ENCODE results near the gene SCGB3A2.
"Not testable (repeated sequence)": the region's sequence is repeated elsewhere in the genome, so short reads cannot be mapped to it uniquely, and the experiment has no call there.

SCGB3A2 gene

DNA sequence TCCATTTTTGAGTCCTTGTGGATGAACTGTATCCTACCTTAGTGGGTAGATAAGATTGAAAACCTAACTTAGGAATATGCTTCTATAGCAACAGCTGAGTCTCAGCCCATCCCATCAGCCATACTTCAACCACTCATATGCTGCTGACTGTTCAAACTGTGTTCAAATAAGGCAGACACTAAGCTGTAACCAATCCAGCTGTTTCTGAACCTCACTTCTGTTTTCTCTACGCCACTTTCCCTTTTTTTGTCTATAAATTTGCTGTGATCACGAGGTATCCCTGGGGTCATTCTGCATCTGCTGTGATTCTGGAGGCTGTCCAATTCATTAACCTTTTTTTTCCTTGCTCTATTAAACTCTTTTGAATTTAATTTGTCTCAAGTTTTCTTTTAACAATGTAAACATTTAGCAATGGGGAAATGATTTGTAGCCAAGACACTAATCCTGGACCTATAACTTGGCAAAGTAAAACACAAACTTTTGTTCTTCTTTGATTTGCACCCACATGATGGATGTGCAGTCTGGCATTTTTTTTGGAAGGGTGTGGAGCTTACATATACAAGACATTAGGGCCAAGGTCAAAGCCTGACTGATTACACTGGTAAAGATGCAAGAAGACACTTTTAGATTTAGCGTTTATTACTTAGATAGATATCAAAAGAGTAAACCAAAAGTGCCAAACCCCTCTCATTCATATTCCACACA lies 14.9 kb upstream of the SCGB3A2 start:
- no peak for DNase-seq (ENCODE audit: low read depth)

DNA sequence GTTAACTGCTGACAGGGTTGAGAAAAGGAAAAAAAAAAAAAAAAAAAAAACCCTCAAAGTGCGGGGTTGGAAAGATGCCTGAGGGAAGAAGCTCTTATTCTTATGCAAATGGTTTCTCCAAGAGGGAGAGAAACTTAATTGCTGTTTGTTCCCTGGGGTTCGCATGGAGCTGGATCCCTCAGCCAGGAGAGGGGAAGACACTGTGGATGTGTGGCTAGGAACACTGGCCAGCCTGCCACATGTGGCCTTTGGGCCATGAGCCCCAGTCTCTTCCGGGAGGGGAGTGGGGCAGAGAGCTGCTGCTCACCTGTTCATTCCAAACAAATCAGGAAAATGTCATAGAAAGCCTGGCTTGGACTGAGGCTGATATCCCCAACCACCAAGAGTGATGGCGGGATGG lies 9.4 kb upstream of the SCGB3A2 start:
- DNase-seq (ENCODE audit: low read depth), result no peak

DNA sequence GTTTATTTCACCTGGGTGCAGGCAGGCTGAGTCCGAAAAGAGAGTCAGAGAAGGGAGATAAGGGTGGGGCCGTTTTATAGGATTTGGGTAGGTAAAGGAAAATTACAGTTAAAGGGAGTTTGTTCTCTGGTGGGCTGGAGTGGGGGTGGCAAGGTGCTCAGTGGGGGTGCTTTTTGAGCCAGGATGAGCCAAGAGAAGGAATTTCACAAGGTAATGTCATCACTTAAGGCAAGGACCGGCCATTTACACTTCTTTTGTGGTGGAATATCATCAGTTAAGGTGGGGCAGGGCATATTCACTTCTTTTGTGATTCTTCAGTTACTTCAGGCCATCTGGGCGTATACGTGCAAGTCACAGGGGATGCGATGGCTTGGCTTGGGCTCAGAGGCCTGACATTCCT lies 8.6 kb upstream of the SCGB3A2 start:
- not testable (repeated sequence) for DNase-seq (ENCODE audit: low read depth)

DNA sequence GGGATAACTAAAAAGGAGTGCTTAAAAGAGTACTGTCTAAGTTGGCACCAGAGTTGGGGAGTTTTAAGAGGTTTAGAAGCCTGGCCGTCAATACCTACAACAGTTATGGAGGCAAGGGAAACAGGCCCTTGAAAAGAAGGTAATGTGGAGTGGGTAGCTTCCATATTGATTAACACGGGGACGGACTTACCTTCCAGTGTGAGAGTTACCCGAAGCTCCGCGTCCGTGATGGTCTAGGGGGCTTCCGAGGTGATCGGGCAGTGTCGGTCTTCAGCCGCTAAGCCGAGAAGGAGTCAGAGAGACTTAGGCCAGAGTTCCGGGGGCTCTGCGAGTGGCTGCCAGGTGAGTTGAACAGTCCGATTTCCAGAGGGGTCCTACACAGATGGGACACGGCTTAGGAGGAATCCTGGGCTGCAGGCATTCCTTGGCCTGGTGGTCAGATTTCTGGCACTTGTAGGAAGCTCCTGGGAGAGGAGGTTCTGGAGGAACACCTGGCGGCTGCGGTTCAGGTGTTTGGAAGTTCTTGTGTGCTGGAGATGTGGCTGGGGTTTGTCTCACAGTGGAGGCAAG lies 6.4 kb upstream of the SCGB3A2 start:
- DNase-seq (ENCODE audit: low read depth), result not testable (repeated sequence)

DNA sequence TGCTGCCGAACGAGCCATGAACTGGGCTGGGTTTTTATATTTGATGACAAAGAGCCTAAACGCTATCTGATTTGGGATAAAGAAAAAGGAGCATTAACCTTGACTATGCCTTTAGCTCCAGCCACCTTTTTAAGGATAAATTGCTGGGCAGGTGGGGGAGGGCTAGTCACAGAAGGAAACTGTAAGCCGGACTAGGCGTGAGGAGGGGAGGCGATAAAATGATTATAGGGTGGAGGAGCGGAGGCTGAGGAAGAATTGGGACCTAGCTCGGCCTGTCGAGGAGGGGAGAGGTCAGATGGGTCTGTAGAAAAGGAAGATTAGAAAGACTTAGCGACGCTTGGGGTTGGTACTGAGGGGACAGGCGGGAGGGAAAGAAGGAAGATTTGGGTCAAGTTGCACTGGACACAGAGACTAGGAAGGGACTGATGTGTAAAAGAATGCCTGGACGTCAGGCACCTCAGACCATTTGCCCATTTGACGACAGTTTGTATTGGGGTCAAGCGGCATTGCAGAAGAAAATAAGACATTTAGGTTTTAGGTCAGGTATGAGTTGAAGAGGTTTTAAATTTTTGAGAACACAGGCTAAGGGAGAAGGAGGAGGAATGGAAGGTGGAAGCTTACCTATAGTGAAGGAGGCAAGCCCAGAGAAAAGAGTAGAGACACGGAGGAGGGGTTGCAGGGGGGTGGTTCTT lies 5.6 kb upstream of the SCGB3A2 start:
- not testable (repeated sequence) for DNase-seq (ENCODE audit: low read depth)

DNA sequence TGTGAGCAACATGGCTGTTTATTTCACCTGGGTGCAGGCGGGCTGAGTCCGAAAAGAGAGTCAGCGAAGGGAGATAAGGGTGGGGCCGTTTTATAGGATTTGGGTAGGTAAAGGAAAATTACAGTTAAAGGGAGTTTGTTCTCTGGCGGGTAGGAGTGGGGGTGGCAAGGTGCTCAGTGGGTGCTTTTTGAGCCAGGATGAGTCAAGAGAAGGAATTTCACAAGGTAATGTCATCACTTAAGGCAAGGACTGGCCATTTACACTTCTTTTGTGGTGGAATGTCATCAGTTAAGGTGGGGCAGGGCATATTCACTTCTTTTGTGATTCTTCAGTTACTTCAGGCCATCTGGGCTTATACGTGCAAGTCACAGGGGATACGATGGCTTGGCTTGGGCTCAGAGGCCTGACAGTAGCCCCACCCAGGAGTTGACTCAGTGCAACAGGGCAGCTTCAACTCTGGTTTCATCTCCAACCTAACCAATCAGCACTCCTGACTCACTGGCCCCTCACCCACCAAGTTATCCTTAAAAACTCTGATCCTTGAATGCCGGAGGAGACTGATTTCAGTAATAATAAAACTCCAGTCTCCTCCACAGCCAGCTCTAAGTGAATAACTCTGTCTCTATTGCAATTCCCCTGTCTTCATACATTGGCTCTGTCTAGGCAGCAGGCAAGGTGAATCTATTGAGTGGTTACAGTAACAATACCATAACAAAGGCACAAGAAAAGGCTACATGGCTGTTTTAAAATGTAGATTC lies 4.2 kb upstream of the SCGB3A2 start:
- not testable (repeated sequence) for DNase-seq (ENCODE audit: low read depth)

DNA sequence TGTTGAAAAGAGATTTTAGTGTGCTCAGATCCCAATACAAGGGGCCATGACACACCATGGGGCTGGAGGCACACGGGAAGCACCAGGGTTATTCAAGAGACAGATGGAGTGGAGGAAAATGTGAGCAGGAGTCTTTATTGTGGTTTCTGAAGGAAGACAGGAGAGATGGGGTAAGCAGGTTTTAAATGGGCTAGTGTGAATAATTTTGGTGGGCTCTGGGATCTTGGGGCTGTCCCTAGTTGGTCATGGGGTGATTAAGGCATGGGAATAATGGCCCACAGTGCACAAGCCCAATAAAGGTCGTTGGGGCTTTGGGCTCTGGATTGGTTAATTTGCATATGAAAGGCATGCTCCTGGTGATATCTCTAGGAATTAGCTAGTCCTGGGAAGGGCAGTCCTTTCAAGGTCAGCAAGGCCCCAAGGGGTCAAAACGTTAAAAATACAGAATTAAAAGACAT lies 3.6 kb upstream of the SCGB3A2 start:
- DNase-seq (ENCODE audit: low read depth), result no peak

DNA sequence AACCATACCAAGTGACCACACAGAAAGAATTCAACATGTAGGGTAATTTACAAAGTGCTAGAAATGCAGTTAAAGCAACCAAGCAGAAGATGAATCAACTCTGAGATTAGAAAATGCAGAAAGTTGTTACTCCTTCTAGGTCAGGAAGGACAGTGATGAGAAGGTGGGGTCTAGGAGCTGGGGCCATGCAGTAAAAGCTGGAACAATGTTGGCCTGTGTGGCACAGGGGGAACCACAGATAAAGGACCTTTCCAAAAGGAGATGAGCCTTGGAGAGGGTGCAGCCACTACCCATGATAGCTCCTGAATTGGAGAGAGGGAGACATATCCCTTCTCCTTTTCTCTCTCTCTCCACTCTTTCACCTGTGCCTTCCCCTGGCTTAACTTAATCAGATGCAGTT lies 2.4 kb upstream of the SCGB3A2 start:
- DNase-seq (ENCODE audit: low read depth), result no peak

DNA sequence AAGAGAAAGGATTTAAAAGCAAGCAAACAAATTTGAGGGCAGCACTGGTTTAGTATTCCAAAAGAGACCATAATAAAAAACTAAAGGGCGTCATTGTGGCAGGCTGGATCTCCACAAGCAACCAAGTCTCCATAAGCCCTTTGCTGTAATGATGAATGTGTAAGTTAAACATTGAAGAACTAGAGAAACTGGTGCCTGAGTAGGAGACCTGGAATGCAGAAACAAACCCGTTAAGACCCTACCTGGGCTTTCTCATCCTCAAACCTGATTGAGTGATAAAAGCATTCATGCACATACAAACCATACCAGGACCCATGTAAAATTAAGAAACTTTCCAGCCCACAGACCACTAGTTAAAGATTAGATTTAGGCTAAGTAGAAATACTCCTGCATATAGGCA lies 1.9 kb upstream of the SCGB3A2 start:
- DNase-seq (ENCODE audit: low read depth), result no peak

DNA sequence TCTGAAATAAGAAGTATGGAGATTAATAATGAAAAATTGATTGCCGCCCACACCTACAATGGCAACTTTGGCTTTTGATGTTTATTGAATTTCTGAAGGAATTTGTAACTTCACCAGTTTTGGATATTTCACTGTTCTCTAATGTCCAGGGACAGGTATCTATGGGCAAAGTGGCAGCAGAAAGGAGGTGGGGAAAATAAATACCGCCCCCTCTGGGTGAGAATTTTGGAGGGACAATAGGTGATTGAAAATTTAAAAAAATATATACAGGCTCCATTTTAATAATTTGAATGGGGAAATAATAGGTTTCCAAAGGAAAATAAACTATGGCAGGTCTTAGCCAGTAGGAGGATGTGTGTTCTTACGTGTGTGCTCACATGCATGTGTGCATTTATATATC lies 1.3 kb downstream of the SCGB3A2 start:
- DNase-seq (ENCODE audit: low read depth), result no peak

DNA sequence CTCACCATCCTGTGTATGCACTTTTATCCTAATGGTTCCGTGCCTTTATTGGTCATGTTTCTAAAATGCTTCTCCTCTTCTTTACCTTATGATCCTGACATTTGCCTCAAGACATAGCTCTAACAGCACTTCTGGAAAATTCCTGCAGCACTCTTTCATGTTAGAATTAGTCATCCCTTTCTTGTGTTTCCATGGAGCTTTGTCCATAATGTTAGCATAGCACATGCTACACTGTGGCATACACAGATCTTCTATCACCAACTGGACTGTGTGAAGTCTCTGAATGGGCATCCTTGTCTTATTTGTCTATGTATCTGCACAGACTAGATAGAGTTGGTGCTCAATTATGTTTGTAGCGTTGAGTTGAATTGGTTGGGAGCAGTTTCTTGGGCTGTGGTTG lies 2.0 kb downstream of the SCGB3A2 start:
- no peak for DNase-seq (ENCODE audit: low read depth)

DNA sequence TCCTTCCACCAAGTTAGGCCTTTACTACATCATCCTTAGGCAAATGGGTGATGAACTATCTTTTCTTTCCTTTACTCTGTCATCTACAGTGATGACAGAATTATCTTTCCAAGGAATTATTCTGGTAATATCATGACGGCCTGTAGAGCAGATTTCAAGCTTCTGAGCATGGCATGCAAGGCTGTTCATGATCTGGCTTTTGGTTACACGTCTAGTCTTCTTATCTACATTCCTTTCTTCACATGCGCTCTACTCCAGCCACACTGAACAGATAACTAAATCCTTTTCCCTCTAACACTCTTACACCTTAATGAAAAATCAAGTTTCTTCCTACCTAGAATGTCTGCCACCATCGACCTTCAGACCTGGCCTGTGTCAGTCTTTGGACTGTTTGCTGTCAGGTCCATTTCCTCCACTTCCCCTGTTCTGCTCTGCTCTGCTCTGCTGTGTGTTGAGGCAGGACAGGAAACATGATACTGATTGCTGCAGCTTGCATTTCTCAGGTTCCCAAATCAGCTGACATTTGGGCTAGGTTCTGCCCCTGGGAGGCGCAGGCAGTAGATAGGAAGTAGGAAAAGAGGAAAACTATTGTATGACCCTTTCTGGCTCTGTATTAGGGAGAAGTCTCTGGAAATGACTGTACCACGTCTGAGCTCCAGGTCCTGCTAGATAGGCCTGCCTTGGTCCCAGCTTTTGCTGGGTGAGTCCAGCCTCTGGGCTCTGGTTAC lies 4.2 kb downstream of the SCGB3A2 start:
- DNase-seq (ENCODE audit: low read depth), result no peak

DNA sequence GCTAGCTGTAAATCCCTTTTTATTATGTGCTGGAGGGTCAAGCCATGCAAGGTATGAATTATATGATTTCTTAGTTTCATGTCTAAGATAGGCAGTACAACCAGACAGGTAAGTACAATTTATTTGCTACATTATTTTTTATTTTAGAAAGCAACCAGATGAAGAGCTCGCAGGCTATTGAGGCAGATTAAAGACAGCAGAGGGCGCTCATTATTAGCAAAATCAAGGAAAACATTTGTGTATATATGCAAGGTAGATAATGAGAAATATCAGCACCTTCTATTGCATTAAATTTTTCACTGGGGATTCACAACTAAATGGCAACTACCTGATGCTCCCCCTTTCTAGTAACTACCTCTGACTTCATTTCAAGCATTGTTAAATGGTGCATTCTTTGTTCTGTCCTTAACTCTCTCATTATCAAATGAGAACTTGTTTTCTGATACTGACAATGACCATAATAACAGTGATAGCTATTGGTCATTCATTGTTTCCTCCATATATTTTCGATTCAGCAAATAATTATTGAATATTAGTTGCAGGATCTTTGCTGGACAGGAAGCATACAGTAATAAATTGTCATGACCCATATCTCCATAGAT lies 8.6 kb downstream of the SCGB3A2 start:
- no peak for DNase-seq (ENCODE audit: low read depth)

DNA sequence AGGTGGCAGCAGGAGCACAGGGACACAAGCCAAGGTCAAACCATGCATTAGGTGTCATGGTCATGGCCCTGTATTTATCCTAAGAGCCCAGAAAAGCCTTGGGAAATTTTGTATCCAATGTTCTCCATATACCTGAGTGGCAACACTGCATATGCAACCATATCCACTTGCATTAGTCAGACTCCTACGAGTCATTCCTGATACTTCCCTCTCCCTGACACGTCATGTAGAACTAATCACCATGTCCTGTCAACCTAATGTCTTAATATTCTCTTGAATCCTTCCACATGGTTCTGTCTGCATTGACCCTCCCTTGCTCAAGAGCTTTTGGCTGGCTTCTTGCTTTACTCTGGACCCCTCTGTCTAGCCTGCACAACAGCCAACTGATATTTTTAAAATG lies 9.4 kb downstream of the SCGB3A2 start:
- DNase-seq (ENCODE audit: low read depth), result no peak

DNA sequence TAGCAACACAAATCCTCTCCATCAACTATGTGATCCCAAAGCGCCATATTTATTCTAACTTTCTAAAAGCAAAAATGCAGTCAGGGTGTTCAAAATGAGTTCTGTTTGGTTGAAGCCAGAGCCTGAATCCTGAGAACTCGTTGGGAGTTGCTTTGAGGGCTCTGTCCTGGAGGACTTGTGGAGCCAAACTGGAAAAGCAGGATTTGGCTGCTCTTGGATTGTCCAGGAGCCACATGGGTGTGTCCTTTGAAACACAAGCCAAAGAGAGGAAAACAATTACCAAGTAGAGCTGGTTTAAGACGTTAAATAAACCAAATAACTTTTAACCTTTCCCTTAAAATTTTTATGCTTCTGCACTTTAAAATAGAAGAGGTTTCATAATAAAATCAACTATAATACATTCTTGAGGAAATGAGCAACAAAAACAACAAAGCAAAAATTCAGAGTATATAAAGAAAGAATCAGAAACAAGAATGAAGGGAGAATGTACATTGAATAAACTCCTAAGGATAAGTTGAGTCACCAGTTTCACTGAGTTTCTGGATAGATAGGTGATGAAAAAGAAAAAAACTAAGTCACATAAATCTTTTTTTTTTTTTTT lies 14.3 kb downstream of the SCGB3A2 start:
- no peak for DNase-seq (ENCODE audit: low read depth)

DNA sequence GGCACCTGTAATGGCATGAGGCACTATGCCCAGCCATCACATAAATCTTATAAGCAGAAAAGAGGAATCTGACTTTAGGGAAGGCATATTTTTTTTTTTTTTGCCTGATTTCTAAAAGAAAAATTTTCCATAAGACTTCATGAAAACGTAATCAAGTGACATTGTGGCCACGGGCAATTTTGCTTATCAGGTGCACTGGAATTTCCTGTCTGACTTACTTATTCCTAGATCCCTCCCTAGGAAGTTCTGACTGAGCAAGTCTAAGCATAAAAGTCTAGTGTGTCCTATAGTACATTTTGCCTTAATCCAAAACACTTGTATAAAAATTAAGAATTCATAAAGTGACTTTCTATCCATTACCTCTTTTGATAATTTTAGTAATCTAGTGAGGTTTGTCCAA lies 15.3 kb downstream of the SCGB3A2 start:
- DNase-seq (ENCODE audit: low read depth), result no peak

DNA sequence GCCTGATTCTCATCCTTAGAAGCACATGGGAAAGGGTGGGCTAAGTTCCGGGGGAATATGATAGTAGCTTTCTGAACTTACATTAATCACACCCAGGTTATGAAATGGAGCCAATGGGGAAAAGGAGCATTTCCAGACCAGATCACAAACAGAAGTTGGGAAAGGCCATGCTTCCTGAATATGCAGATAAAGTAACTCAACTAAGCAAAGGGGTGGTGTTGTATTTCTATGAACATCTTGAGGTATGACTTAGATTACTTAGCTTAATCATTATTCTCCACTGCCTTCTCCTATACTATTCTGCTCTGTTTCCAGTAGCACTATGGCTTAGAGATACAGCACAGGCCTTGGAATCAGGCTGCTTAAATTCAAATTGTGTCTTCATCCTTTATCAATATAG lies 17.4 kb downstream of the SCGB3A2 start:
- DNase-seq (ENCODE audit: low read depth), result no peak

DNA sequence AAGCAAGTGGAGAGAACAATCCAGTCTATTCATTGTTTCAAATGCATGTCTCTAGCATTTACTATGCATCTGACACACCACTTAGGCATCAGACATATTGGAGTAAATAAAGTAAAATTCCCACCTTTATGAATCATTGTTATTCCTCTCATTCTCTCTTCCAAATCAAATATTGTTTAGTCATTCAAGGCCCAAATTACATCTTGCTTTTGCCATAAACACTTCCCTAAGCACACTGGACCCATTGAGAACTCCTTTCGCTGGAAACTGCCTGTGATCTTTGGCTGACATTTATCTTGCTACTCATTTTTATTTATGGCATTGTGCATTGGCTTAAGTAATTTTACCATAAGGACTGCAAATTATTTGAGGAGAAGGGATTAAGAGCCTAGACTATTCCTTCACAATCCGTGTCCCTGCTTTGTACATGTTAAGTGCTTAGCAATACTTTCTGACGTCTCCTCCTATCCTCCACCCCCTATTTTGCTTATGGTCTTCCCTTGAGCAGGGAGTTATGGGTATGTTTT lies 20.4 kb downstream of the SCGB3A2 start:
- no peak for DNase-seq (ENCODE audit: low read depth)

DNA sequence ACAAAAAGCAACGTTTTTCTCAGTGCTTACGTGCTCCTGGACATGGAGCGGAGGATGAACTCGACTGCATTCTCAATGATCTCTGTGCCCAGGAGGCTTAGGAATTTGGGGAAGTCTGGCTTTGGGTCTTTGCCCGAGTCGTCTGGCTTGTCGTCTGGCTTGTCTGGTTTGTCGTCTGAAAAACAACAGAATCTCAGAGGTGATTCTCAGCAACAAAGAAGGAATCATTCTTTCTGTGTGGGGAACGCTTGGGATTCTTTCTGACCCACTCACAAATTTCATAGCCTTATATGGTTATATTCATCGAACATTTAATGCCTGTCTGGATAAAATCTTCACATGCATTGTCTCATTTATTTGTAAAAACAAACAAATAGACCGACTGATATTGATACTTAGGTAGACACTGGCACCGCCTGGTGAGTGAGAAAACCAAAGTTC lies 23.1 kb downstream of the SCGB3A2 start:
- no peak for DNase-seq (ENCODE audit: low read depth)

DNA sequence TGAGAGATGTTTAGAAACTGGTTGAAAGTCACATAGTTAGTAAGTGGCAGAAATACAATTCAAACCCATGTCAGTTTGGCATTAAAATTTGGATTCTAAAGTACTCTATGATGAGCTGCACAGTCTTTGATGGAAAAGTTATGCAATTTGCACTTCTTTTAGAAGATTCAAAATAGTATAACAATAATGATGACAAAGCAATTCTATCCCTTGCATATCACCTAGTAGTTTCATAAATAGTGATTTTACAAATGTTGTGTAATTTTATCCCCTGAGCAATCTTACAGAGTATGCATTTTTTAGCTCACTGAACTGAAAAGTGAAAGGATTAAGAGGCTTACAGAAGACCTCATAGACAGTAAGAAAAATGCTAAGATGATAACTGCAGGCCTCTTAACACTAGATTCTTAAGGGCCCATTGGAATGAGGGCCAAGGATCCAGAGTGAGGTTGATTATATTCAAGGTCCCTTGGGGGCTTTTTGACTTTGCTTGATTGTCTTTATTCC lies 24.2 kb downstream of the SCGB3A2 start:
- no peak for DNase-seq (ENCODE audit: low read depth)

DNA sequence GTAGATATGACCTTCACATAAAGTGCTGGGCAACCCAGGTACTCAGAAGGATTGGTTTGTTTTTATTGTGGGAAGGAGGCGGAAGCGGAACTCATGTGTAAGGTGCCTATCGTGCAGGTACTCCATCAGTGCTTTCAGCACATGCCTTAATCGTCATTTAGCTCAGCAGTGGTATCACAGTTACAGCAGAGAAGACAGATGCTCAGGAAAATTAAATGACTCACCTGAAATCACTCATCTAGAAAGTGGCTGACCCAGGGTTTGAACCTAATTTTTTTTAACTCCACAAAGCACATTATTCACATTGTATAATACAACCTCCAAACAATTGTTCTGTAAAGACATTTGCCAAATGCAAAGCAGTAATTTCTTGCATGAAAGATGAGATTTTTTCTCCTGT lies 25.6 kb downstream of the SCGB3A2 start:
- no peak for DNase-seq (ENCODE audit: low read depth)

Data from non-pigmented ciliary epithelial cell (primary cell).